GM18526 (cell line): Measurements from ENCODE around the gene TFF1.

Experiments
- POLR2A ChIP-seq: IDR thresholded peaks from 3 replicates; pipeline ENCODE4 v1.6.1; 2011; ENCODE audit not compliant: insufficient read length; ENCODE audit errors: extremely low read depth

Gene TFF1

DNA sequence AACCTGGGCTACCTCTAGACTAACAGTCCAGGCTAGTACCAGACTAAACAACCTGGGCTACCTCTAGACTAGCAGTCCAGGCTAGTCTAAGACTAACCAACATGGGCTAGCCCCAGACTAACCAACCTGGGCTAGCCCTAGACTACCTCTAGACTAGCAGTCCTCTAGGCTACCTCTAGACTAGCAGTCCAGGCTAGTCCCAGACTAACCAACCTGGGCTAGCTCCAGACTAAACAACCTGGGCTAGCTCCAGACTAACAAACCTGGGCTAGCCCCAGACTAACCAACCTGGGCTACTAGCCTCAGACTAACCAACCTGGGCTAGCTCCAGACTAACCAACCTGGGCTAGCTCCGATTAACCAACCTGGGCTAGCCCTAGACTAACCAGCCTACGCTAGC is 17.6 kb downstream of the TFF1 start:
- TF ChIP-seq POLR2A = no peak

DNA sequence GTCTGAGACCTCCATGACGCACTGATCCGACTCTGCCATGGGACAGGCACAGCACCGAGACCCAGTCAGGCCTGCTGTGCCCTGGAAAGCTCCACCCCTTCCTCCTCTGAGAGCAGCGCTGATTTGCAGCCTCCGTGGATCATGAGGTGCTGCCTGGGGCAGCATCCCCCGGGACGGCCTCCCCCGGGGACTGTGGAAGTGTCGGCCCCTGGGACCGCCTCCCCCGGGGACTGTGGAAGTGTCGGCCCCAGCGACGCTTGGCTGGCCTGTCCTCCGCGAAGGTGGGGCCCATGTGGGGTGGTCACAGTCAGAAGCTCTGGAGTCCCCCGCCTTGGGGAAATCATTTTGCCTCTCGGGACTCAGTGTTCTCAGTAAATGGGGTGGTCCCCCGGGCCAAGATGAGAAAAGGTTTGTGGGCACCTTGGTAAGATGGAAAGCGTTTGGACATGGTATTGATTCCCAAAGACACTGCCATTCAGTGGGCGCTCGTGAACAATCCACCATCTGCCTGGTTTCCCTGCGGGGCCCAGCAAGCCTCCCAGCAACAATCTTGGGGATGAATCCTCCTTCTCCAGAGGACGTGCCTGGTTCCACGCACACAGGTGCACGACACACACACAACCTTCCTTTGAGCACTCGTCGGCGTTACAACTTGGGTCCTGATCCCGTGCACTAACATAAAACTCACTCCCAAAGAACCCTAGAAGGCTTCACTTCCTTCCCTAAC is 18.6 kb downstream of the TFF1 start:
- no peak for TF ChIP-seq POLR2A

GRCh38 chr21:42346866-42347600 is 19.3 kb downstream of the TFF1 start:
- TF ChIP-seq POLR2A = no peak

- TF ChIP-seq POLR2A = no peak
These were observed 19.9 kb downstream of the TFF1 start for GRCh38 chr21:42346441-42346840.

GRCh38 chr21:42344631-42345030 is 21.7 kb downstream of the TFF1 start:
- no peak for TF ChIP-seq POLR2A

GRCh38 chr21:42343963-42344510 is 22.3 kb downstream of the TFF1 start:
- TF ChIP-seq POLR2A = no peak

GRCh38 chr21:42343556-42343955 is 22.8 kb downstream of the TFF1 start:
- TF ChIP-seq POLR2A = no peak

DNA sequence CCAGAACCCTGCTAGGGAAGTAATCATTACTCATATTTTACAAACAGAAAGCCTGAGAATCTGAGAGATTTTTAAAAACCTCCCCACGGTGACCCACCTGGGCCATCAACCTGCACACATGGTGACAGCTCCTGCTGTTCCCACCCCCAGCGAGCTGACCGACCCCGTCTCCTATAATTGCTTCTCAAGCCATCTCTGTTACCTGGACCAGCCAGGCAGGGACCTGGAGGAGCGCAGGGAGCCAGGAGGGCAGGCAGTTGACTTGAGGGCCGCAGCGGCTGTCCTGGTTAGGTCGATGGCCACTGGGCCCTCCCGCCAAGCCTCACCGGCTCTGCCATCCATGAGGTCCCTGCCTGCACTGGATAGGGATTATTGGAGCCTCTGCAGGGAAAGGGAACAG is 23.2 kb downstream of the TFF1 start:
- no peak for TF ChIP-seq POLR2A

DNA sequence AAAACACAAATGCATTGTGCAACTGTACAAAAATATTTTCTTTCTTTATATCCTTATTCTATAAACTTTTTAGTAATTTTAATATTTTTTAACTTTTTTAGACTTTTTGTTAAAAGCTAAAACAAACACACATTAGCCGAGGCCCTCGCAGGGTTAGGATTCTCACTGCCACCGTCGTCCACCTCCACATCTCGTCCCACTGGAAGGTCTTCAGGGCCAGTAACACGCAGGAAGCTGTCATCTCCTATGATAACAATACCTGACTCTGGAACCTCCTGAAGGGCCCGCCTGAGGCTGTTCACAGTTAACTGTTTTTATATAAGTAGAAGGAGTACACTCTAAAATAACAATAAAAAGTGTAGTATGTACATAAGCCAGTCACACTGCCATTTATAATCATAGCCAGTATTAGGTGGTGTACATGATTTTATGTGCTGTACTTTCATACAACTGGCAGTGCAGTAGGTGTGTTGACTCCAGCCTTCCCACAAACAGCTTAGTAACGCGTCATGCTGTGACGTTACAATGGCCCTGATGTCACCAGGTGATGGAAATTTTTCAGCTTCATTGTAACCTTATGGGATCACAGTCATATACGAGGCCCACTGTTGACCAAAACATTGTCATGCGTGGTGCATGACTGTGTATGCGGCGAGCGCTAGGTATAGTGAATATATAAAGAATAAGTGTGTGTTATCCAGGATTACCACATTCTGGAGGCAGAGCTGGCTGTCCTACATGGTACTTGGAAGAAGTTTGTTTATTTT is 24.4 kb downstream of the TFF1 start:
- no peak for TF ChIP-seq POLR2A

- TF ChIP-seq POLR2A = no peak
These were observed 25.9 kb downstream of the TFF1 start for GRCh38 chr21:42340187-42341050.

DNA sequence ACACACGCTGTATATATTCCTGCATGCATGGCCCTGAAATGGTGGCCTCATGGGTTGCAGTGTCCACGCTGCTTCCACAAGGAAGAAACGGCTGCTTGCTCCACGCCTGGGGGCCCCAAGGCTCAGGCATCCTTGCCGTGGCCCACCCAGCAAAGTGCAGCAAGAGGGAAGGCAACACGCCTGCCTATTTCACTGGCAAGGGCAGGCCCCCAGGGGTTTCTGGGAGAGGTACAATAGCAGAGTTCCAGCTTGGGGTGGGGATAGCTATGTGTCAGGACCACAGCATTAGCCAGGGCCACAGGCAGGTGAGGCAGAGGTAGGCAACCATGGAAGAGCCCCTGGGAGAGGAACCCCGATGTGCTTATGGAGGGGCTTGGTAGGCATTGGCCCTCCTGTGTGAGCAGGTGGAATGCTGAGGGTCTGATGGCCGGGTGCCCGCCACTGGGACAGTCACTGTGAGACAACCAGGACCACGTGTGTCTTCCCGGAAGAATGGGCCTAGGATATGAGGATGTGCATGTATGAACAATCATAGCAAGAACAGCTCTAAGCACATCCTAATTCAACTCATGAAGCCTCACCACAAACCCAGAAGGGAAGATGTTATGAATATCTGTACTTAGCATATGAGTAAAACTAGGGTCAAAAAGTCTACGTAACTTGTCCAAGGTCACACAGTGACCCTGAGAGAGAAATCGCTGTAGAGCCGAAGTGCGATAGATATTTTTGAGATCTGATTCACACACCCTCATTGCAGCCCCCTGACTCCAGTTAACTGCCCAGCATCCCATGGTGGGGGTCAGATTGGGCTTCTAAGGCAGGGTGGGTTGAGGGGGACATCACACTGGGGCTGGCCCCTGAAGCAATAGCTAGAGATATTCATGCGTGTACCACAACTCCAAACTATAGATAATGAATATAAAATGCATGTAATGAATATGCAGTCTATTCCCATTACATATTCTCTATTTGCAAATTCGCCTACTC is 27.3 kb downstream of the TFF1 start:
- TF ChIP-seq POLR2A = no peak

DNA sequence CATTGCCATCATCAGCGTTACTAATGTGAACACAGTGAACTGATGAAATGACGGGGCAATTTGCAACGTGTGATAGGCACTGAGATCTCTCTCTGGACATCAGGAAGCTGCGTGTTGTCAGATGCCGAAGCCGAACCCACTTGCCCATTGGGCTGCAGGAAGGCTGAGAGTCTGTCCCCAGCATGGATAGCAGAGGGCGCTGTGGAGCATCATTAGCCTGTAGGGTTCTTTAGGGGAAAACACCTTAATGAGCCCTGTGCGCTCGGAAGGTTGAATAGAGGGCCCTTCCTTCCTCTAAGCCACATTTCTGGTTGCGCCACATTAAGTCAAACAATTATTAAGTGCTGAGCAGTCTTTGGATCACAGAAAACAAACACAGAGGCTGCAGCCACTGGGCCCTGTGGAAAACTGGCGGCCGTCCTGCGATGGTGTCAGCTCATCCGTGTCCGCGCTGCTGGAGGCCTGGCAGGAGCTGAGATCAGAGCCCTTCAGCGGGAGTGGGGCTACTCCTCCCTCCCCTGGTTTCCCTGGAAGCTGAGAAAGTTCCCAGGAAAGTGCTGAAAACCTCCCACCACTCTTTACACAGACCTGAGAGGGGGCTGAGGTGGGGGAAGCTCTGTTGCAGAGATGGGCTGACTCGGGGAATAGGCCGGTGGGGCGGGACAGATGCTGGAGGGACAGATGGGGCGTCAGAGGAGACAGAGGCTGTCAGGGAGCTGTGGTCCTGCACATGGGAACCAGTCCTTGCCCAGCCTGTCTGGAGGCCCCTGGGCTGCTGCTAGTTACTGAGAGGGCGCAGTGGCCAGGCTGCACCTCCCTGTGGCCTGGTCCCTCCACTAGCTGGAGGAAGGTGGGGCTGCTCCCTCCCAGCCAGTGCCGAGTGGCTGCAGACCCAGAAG is 28.3 kb downstream of the TFF1 start:
- no peak for TF ChIP-seq POLR2A

DNA sequence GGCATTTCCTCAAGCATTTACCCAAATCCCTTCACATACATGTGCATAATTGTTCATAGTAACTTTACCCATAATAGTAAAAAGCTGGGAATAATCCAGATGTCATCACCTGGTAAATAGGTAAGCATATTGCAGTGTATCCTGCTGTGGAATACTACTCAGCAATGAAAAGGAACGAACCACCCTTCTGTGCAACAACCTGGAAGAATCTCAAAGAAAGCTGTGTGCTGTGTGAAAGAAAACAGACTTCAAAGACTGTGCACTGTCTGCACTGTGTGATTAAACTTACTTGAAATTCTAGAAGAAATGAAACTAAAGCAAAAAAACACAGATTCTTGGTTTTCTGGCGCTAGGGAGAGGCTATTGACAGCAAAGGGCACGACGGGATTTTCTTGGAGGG is 29.1 kb downstream of the TFF1 start:
- no peak for TF ChIP-seq POLR2A
